Omental fat pad (tissue), 4 donors: ENCODE results near the gene SUCLG1. TPM values are rescaled to one million over a fixed set of nuclear protein-coding genes. Genes with fewer than 3 reads are reported as not detected.

Experiments used
- ATAC-seq: fragments of 150-250 bp; one replicate; pipeline ENCODE4 v1.9.1; 2016; ENCODE audit warnings: mild to moderate bottlenecking, moderate library complexity; ENCODE audit not compliant: low FRiP score
- DNase-seq: peaks from one replicate; pipeline ENCODE4 v3.0.0-alpha.2; 2019; ENCODE audit warnings: low spot score
- total RNA-seq, 4 donors: library from RNA; depleted of rRNA; stranded (reverse); fragments of >200 nt; gene quantifications; one replicate each; pipeline ENCODE4 v1.1.0, GENCODE V29; 2016
- TF ChIP-seq, protein P1 (sequence below), 3 donors: fragments of 450-650 bp; IDR thresholded peaks; one replicate each; pipeline ENCODE4 v1.5.1; 2016 to 2017; ENCODE audit warnings: antibody characterized with exemption in 3 of 3, mild to moderate bottlenecking in 3 of 3, moderate library complexity in 2 of 3

The SUCLG1 gene
- total RNA-seq, 4 donors from 2014 or later = 66.8 to 136 (median 100.0) TPM

DNA sequence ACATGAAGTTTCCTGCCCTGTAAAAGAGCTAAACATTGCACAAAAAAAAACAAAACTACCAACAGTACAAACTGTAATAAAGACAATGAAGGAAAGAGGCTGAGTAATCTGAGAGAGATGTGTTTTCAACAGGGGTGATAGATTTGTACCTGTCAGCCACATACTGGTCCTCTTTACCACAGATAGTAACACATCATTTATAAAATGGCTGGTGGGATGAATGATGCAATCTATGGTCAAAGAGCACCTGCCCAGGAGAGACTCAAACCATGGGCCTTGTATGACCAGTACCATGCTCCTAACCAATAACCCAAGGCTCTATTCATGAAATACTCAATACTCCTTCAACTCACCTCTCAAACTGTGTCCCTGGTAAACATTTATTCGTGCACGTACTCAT, 4.5 kb downstream of the SUCLG1 start:
- no peak for ATAC-seq
- no peak for DNase-seq
- TF ChIP-seq, protein P1, sequence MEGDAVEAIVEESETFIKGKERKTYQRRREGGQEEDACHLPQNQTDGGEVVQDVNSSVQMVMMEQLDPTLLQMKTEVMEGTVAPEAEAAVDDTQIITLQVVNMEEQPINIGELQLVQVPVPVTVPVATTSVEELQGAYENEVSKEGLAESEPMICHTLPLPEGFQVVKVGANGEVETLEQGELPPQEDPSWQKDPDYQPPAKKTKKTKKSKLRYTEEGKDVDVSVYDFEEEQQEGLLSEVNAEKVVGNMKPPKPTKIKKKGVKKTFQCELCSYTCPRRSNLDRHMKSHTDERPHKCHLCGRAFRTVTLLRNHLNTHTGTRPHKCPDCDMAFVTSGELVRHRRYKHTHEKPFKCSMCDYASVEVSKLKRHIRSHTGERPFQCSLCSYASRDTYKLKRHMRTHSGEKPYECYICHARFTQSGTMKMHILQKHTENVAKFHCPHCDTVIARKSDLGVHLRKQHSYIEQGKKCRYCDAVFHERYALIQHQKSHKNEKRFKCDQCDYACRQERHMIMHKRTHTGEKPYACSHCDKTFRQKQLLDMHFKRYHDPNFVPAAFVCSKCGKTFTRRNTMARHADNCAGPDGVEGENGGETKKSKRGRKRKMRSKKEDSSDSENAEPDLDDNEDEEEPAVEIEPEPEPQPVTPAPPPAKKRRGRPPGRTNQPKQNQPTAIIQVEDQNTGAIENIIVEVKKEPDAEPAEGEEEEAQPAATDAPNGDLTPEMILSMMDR (IDR thresholded peaks at IDR 0.05) = no peak

GRCh38 chr2:84452624-84453023, 6.5 kb downstream of the SUCLG1 start:
- no peak for ATAC-seq
- DNase-seq = no peak
- TF ChIP-seq, protein P1 (IDR thresholded peaks at IDR 0.05) = no peak

DNA sequence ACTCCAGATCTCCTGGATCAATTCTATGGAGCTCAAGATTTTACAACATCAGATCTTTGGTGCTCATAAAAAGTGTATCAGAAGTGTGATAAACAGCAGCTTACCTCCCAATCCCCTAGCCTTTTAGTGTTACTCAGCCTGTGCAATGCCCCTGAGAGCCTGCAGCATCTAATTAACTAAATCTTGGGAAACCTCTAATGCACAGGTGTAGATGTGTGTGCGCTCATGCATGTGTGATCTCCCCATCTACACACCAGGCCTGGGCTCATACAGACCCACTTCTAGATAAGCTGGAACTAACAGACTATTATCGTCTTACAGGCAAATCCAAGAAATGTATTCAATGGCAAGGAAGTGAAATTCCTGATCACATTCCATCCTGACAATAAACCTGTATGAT, 7.5 kb downstream of the SUCLG1 start:
- ATAC-seq = no peak
- DNase-seq = no peak
- TF ChIP-seq, protein P1 (IDR thresholded peaks at IDR 0.05) = no peak

DNA sequence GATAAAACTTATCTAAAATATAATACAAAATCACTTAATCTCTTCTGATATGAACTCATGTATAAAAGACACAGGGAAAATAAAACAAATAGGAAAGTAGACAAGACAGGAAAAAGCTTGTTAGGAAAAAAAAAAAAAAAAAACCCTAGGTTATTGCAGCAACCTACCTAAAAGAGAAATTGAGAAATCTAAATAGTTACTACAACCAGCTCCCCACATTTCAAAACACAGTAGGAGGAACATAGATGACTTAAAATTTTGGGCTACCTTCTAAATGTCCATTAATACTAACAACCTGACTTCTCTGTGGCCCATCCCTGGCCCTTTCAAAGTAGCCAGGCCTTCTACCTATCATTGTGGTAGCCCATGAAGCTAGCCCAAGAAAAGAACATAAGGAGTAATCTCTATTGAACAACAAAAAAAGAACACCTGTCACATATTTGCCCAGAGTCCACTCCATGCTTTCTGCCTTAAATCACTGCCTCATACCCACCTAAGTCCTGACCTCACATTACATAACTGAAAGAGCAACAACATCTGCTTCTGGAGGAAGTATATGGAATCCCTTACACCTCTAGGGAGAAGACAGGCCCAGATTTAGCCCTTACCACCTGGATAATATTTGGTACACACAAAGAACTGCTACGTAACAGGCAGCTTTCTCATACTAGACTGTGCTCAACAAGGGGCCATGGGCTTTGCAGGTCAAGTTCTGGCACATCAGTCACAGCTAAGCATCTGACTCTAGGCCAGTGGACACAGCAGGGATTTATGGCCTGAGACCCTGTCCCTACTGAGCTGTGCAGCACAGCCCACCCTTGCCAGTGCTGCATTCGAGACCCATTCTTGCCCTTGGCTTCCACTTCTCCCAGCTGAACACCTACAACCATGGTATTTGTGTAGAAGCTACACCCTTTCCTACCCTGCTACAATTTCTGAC, 8.5 kb downstream of the SUCLG1 start:
- DNase-seq = no peak
- TF ChIP-seq, protein P1 (IDR thresholded peaks at IDR 0.05) = no peak
- ATAC-seq = no peak

GRCh38 chr2:84449711-84450110, 9.4 kb downstream of the SUCLG1 start:
- DNase-seq (no peak), ATAC-seq (no peak)
- TF ChIP-seq, protein P1 (IDR thresholded peaks at IDR 0.05) = no peak

GRCh38 chr2:84449055-84449454, 10.0 kb downstream of the SUCLG1 start:
- ATAC-seq (no peak), DNase-seq (no peak)
- TF ChIP-seq, protein P1 (IDR thresholded peaks at IDR 0.05) = no peak

DNA sequence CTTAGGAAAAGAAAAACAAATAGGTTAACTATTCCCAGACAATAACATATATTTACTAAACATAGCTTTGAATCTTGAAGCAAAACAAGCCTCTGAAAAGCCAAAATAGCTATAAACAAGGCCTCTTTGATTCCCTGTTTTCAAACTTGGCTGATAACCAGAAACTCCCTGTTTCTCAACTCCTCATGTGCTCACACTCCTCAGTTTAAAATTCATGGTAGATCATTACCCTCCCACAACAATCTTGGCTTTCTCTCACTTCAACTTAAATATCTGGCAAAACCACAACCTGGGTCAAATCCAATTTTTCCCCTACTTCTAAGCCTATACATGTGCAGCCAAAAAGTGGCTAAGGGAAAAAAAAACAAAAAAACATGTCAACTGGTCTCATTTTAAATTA, 15.6 kb downstream of the SUCLG1 start:
- ATAC-seq (no peak), DNase-seq (no peak)
- TF ChIP-seq, protein P1 (IDR thresholded peaks at IDR 0.05) = no peak
